Transverse colon (tissue), 3 donors: ENCODE data around the gene MAL.

ENCODE experiments used
- CTCF ChIP-seq, 5 experiments: fragments of 200-600 bp in 3 of 5; fragments of 450-650 bp in 2 of 5; sonication (generic) in 3 of 5; IDR thresholded peaks; 1 replicate in 2 of 5; 2 replicates in 3 of 5; pipeline ENCODE4 v1.5.1; 2016 to 2017; ENCODE audit warnings: antibody characterized with exemption in 5 of 5, inconsistent platforms in 3 of 5, mild to moderate bottlenecking in 2 of 5, moderate library complexity in 1 of 5
- POLR2A ChIP-seq: fragments of 450-650 bp; IDR thresholded peaks from one replicate; pipeline ENCODE4 v1.6.1; 2016; ENCODE audit warnings: antibody characterized with exemption, mild to moderate bottlenecking, moderate library complexity

DNA sequence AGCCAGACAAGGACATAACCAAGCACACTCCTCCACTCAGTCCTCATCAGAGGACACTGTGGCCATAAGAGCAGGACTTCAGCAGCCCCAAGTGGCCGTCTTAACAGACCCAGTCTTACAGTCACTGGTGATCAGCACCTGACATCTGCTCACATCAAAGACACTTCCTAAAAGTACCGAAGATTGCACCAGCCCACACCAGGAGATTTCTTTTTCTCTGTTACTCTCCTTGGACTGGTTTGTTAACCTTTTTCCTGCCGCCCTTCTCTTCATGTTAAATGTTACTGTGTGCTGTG lies 52.0 kb downstream of the MAL start:
- TF ChIP-seq CTCF (IDR thresholded peaks at IDR 0.05) (no peak), POLR2A (no peak)
